Loucy (cell line): Measurements from ENCODE around the gene ABL2.

Experiments used
- H2AFZ ChIP-seq: fragments of 200-600 bp; sonication (generic); 2 replicates; pipeline ENCODE4 v1.6.0; 2016; ENCODE audit warnings: antibody characterized with exemption, mild to moderate bottlenecking, low read length, moderate library complexity
- H3F3A ChIP-seq: fragments of 200-600 bp; 2 replicates; pipeline ENCODE4 v1.6.0; 2016; ENCODE audit warnings: antibody characterized with exemption, low read depth, mild to moderate bottlenecking
- H3K27me3 ChIP-seq: fragments of 200-600 bp; sonication (generic); 2 replicates; pipeline ENCODE4 v1.6.1; 2014; ENCODE audit warnings: low read length, mild to moderate bottlenecking; ENCODE audit not compliant: insufficient read depth, poor library complexity, severe bottlenecking
- H3K36me3 ChIP-seq: fragments of 200-600 bp; sonication (generic); 2 replicates; pipeline ENCODE4 v1.6.1; 2016; ENCODE audit warnings: low read length; ENCODE audit not compliant: insufficient read depth
- H3K4me1 ChIP-seq: fragments of 200-600 bp; sonication (generic); 2 replicates; pipeline ENCODE4 v1.5.1; 2014; ENCODE audit warnings: low read length, mild to moderate bottlenecking; ENCODE audit not compliant: insufficient read depth, poor library complexity, severe bottlenecking
- H3K4me2 ChIP-seq: fragments of 200-600 bp; sonication (generic); 2 replicates; pipeline ENCODE4 v1.6.0; 2014; ENCODE audit warnings: antibody characterized with exemption, low read length, low read depth, mild to moderate bottlenecking; ENCODE audit not compliant: poor library complexity, severe bottlenecking
- H3K4me3 ChIP-seq: fragments of 200-600 bp; sonication (generic); 2 replicates; pipeline ENCODE4 v1.5.1; 2014; ENCODE audit warnings: low read length, mild to moderate bottlenecking, mixed read lengths; ENCODE audit not compliant: poor library complexity, severe bottlenecking
- H3K79me2 ChIP-seq: fragments of 200-600 bp; sonication (generic); 2 replicates; pipeline ENCODE4 v1.6.1; 2014; ENCODE audit warnings: low read length; ENCODE audit not compliant: insufficient read depth
- H3K9ac ChIP-seq: fragments of 200-600 bp; sonication (generic); 2 replicates; pipeline ENCODE4 v1.6.0; 2014; ENCODE audit warnings: mild to moderate bottlenecking, low read depth, low read length, moderate library complexity; ENCODE audit not compliant: poor library complexity, severe bottlenecking
- H3K9me2 ChIP-seq: fragments of 200-600 bp; sonication (generic); replicated peaks from 2 replicates; pipeline ENCODE4 v1.6.1; 2016; ENCODE audit warnings: low read depth, low read length, mixed read lengths
- H3K9me3 ChIP-seq: fragments of 200-600 bp; sonication (generic); 2 replicates; pipeline ENCODE4 v1.6.1; 2014; ENCODE audit warnings: mild to moderate bottlenecking, antibody characterized with exemption, low read length, low read depth; ENCODE audit not compliant: insufficient read depth
- H4K20me1 ChIP-seq: fragments of 200-600 bp; sonication (generic); 2 replicates; pipeline ENCODE4 v1.6.0; 2014; ENCODE audit warnings: antibody characterized with exemption, low read length, mild to moderate bottlenecking; ENCODE audit not compliant: insufficient read depth, poor library complexity, severe bottlenecking
- EZH2phosphoT487 ChIP-seq: fragments of 200-600 bp; IDR thresholded peaks from 2 replicates; pipeline ENCODE4 v1.6.1; 2018; ENCODE audit warnings: antibody characterized with exemption, mild to moderate bottlenecking, moderate library complexity, borderline replicate concordance
- TF ChIP-seq, protein P1 (sequence below): fragments of 200-600 bp; sonication (generic); conservative IDR thresholded peaks from 2 replicates; pipeline ENCODE4 v1.5.1; 2014; ENCODE audit warnings: mild to moderate bottlenecking, antibody characterized with exemption, low read length

Gene ABL2

DNA sequence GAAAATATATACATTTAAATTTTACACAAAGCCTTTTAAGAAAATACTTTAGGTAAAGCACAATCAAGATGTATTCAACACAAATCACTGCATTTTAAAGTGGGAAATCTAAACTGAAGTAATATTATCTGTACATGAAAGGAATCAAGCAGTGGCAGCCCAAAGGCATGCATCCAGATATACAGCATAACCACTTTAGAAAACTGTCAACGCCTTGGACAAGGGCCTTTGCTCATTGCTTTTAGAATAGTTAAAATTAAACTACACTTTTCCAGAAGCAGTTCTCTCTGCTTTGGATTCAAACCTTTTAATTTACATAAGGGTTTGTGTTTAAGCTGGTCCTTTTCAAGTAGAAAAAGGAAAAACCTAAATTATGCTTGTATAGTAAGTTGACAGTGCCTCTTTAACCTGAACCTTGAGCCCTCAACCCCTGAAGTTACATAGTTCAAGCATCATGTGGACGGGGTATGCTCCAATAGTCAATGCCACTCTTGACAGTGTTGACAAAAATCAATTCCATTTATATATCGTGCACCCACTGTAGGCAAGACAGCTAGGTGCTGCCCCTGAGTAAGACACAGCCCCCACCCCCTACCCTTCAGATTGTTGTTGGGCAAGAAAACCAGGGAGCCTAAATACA, 124.7 kb downstream of the ABL2 start:
- no peak overlapping the region for H2AFZ ChIP-seq
- TF ChIP-seq EZH2phosphoT487, result no peak
- TF ChIP-seq, protein P1, sequence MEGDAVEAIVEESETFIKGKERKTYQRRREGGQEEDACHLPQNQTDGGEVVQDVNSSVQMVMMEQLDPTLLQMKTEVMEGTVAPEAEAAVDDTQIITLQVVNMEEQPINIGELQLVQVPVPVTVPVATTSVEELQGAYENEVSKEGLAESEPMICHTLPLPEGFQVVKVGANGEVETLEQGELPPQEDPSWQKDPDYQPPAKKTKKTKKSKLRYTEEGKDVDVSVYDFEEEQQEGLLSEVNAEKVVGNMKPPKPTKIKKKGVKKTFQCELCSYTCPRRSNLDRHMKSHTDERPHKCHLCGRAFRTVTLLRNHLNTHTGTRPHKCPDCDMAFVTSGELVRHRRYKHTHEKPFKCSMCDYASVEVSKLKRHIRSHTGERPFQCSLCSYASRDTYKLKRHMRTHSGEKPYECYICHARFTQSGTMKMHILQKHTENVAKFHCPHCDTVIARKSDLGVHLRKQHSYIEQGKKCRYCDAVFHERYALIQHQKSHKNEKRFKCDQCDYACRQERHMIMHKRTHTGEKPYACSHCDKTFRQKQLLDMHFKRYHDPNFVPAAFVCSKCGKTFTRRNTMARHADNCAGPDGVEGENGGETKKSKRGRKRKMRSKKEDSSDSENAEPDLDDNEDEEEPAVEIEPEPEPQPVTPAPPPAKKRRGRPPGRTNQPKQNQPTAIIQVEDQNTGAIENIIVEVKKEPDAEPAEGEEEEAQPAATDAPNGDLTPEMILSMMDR, result no peak

DNA sequence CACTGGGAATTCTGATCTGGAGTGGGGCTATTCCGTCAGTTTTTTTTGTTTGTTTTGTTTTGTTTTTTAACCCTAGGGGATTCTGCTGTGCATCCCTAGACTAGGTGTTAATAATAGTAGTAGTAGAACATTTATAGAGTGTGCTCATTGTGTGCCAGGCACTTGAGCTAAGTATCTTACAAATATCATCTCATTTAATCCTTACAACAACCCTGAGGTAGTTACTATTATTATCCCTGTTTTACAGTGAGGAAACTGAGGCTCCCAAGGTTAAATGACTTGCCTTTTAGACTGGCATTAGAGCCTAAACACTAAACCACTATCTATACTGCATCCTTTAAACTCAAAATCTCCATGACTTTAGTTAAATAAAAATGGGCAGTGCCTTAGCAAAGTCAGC, 125.5 kb downstream of the ABL2 start:
- Histone ChIP-seq H3K36me3 (peaks cover under 1% of the 10 kb centered on the region; the same call in 1 of the 2 replicates), H3K27me3 (no peaks in the 10 kb centered on the region), H3K4me1 (peaks cover 34% of the 10 kb centered on the region), H3K9ac (no peak overlapping the region), H2AFZ (no peak overlapping the region), H3K9me3 (no peaks in the 10 kb centered on the region), H3K4me2 (no peak overlapping the region), H3K4me3 (no peak overlapping the region), H3K9me2 (no peaks in the 10 kb centered on the region), H3F3A (no peaks in the 10 kb centered on the region), H4K20me1 (no peaks in the 10 kb centered on the region), H3K79me2 (no peaks in the 10 kb centered on the region)
- TF ChIP-seq EZH2phosphoT487, result no peak
- TF ChIP-seq, protein P1, result no peak

More for the DNA sequence above, 124.7 kb downstream of the ABL2 start:
- H3K4me2 ChIP-seq, result no peak overlapping the region
- no peak overlapping the region for H3K4me3 ChIP-seq
- H3K27me3 ChIP-seq, result no peaks in the 10 kb centered on the region
- H3F3A ChIP-seq, result no peaks in the 10 kb centered on the region
- no peak overlapping the region for H3K9ac ChIP-seq
- no peaks in the 10 kb centered on the region for H3K9me3 ChIP-seq
- H3K36me3 ChIP-seq, result peaks cover 6% of the 10 kb centered on the region; the same call in 1 of the 2 replicates
- H3K79me2 ChIP-seq, result no peaks in the 10 kb centered on the region
- no peaks in the 10 kb centered on the region for H4K20me1 ChIP-seq
- H3K9me2 ChIP-seq, result no peaks in the 10 kb centered on the region
- H3K4me1 ChIP-seq, result peaks cover 34% of the 10 kb centered on the region

DNA sequence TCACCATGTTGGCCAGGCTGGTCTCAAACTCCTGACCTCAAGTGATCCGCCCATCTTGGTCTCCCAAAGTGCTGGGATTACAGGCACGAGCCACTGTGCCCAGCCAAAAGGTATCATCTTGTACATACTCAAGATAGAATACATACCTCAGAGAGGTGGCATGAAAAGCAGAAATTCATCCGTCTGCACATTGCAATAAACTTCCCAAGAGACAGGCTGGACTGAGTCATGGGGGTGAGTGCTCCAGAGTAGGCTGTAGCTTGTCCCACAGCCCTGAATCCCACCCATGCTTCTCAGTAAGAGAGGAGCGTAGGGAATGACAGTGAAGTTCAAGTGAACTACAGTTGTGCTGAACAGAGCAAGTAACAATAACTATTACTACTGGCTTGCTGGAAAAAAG, 127.9 kb downstream of the ABL2 start:
- H3K9me3 ChIP-seq, result no peaks in the 10 kb centered on the region
- peaks cover 12% of the 10 kb centered on the region; the same call in 1 of the 2 replicates for H3K36me3 ChIP-seq
- no peaks in the 10 kb centered on the region for H3K27me3 ChIP-seq
- peaks cover 13% of the 10 kb centered on the region for H3K4me1 ChIP-seq
- no peaks in the 10 kb centered on the region for H3K9me2 ChIP-seq
- H2AFZ ChIP-seq, result no peak overlapping the region
- no peaks in the 10 kb centered on the region for H3K79me2 ChIP-seq
- H3K4me2 ChIP-seq, result no peak overlapping the region
- H4K20me1 ChIP-seq, result no peaks in the 10 kb centered on the region
- no peaks in the 10 kb centered on the region for H3F3A ChIP-seq
- no peak for TF ChIP-seq EZH2phosphoT487
- TF ChIP-seq, protein P1, result no peak
- H3K4me3 ChIP-seq, result no peak overlapping the region
- H3K9ac ChIP-seq, result no peak overlapping the region
